NCI-H69 (cell line): ENCODE results near the gene PDE4D.

Source experiments
- DNase-seq: peaks from one replicate; lab custom pipeline; 2025; lab: John Stamatoyannopoulos, UW

Gene PDE4D

GRCh38 chr5:59506285-59506877, 387.1 kb downstream of the PDE4D start:
- DNase-seq: peak; percentile 66

- DNase-seq: no peak
These were observed 389.5 kb downstream of the PDE4D start for GRCh38 chr5:59504043-59504442.

- DNase-seq: peak; percentile 87
These were observed 390.3 kb downstream of the PDE4D start for GRCh38 chr5:59503220-59503619.

- DNase-seq: no peak
These were observed 392.2 kb downstream of the PDE4D start for GRCh38 chr5:59501316-59501715.

GRCh38 chr5:59500014-59500413, 393.5 kb downstream of the PDE4D start:
- no peak for DNase-seq

DNA sequence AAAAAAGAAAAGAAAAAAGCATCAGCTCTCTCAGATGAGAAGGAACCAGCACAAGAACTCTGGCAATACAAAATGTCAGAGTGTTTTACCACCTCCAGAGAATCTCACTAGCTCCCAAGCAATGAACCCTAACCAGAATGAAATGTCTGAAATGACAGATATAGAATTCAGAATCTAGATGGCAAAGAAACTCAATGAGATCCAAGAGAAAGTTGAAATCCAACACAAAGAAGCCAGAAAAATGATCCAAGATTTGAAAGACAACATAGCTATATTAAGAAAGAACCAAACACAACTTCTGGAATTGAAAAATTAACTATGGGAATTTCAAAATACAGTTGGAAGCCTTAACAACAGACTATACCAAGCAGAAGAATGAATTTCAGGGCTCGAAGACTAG, 396.3 kb downstream of the PDE4D start:
- DNase-seq: no peak

DNA sequence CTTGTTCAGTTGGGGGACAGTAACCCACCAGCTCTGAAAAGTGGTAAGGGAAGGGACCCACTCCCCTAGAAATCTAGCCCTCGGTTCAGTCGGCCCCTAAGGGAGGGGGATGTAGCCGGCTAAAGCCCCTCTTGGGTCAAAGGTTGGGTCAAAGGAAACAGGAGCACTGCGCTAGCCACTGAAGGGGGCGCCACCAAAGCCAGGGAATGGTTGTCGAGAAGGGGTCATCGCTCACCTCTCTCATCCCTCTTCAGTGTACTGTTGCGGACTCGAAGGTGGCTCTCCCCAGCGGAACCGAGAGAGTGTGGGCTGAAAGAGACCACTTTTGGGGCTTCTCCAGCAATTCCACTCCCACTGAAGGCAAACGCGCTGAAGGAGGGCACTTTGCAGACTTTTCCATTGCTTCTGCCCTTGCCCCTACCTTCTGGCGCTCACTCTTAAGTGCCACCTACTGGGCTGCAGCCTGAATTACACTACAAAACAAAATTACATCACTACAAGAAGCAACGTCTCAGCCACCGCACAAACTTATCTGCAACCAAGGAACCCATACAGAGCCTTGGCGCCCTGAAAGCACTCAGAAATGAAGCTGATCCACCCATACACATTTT, 396.9 kb downstream of the PDE4D start:
- DNase-seq: no peak

DNA sequence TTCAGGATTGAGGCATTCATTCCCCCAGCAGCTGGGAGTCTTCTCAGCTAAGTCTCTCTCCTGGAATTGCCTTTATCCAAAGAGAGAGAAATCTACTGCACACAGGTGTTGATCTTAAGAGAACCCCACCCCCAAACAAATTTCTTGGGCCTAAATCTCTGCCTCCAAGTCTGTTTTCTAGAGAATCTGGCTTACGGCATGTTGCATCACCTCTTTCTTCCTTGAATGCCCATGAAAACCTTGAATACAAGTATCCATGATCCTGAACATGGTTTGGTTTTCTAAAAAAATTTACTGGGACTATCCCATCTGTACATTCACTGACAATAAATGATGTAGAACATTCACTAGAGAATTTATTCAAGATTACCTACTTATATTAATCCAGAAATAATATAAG, 401.6 kb downstream of the PDE4D start:
- peak; percentile 64 for DNase-seq

DNA sequence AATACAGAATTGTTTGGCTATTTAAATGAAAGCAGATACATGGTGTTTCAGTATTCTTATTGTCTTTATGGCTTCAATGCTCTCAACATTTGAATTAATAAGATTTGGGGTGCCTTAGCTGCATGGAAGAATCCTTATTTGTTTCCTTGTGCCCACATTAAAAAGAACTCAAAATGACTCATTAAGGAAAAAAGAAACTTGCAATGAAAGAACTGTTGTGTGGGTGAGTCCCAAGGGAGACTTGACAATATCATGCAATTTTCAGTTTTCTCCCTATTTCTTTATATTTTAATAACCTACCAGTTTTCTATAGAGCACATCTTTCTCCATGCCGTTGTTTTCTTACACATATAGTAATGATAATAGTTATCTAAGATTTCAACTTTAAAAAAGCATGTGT, 404.0 kb downstream of the PDE4D start:
- no peak for DNase-seq

DNA sequence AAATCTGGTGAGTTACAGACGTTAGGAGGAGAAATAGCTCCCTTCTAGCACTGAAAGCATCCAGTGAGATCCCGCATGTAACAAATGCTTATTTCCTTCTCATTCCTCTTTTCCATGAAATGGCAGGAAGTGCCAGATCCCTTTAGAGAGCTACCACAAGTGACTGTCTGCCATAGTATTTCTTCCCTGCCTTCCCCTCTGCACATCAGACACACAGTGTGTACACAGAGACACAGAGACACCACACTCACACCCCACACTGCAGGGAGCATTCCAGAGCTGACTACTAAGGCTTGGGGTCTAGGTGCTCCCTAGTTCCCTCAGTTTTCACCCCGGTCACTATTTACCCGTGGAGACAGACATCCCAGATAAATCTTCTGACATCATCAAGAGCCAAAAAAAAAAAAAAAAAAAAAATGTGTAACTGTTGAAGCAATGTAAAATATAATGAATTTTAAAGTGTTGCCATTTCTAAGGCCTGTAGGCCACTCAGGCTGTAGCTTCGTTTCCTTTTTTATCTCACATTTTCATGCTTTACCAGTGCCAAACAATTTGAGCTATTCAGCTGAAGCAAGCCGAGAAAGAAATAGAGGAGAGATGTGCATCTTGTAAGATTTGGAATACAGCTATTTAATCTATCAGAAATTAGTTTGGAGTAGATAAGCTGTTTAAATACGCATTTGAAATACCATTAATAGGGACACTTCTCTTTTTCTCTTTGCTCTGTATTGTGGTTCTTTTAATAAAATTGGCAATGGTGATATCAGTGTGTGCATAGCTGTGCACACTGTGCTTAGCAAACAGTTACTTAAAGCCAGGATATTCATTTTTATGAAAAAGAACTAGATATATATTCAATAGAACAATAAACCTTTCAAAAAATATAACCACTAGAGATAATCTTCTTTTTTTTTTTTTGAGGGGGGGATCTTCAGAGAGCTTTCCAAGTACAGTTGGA, 405.5 kb downstream of the PDE4D start:
- DNase-seq: peak; percentile 61

DNA sequence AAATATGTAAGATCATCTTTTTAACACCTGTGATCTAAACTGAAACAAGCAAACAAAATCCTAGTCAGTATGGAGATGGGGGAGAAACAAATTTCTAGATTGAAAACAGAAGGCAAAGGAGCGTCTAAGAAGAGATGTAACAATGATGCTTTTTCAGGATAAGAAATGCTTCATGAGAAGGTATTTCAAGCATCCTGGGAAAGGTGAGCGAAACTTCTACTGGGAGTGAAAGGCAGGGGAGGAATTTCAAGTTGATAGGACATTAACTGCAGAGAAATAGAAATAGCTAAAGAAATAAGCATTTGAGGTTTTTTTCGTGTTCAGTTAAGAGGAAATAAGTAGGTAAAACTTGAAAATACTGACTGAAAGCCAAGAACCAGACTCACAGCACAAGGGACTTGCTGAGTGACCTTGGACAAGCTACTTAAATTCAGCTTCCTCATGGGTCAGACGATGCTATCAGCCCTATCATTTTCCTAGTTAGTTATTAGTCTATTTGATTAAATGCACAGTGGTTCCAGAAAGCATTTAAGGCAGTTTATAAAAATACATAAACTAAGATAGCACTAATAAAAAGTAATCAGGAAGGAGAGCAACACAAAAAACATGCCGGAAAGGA, 406.3 kb downstream of the PDE4D start:
- DNase-seq: no peak

DNA sequence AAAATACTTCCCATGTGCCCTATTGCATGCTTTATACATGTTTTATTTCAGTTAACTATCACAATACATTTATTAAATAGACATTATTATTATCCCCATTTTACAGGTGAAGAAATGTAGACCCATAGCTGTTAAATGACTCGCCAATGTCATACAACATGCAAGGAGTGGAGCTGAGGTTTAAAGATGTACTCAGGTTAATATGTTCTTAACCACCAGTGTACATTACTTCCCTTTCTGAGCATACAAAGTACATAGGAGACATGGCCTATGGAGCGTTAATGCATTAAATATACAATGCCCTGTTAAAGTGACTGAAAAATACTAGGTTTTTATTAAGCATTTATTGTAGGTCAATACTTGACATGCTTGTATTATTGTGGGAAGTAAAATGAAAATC, 407.0 kb downstream of the PDE4D start:
- DNase-seq: no peak

DNA sequence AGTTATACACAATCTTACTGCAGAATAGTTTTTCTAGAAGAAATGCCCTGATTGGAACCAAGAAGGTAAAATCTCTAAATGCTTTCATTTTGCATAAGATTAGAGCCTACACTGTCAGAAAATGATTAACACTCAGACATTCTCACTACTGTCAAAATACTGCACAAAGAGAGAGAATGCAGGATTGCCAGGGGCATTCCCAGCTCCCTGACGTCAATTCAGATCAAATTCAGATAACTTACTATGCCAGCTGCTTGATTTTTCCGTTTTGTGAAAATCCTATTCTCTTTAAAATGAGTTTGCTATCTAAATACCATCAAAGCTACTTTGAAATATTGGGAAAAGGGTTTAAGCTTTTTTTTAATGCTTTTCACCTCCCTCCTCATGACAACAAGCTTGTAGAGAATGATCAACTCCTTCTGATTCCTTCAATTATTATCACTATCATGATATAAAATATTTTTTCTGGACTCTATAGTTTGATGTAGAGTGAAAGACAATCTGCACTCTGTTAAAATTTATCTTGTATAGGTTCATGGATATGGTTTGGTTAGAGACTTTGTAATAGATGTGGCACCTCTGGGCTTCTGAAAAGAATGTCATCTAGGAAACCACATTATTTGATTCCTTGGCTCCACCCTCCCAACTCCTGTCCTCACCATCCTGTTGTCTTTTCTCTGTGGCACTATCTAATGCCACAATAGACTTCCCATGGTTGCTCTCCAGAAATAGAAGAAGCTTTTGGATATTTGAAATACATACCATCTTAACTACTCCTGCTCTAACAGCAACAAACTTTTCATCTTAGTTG, 407.7 kb downstream of the PDE4D start:
- peak; percentile 54 for DNase-seq

GRCh38 chr5:59485107-59485506, 408.4 kb downstream of the PDE4D start:
- DNase-seq: peak; percentile 37

- no peak for DNase-seq
These were observed 408.9 kb downstream of the PDE4D start for GRCh38 chr5:59484618-59485017.

GRCh38 chr5:59483971-59484472, 409.5 kb downstream of the PDE4D start:
- DNase-seq: peak; percentile 46

DNA sequence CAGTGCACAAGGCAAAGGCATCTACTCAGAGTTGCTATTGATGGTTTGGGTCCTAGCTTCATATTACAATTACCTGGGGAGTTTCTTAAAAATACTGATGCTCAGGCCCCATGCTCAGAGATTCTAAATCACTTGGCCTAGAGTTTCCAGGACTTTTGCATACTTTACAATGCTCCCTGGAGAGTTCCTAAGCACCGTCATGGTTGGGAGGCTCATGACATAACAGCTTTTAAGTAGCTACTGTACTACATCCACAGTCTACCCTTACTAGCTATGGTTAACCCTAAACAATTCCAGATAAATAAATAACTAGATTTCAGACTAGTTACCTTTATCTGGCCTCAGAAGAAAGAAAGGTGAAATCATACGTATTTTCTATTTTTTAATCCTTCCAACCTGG, 414.4 kb downstream of the PDE4D start:
- peak; percentile 26 for DNase-seq

DNA sequence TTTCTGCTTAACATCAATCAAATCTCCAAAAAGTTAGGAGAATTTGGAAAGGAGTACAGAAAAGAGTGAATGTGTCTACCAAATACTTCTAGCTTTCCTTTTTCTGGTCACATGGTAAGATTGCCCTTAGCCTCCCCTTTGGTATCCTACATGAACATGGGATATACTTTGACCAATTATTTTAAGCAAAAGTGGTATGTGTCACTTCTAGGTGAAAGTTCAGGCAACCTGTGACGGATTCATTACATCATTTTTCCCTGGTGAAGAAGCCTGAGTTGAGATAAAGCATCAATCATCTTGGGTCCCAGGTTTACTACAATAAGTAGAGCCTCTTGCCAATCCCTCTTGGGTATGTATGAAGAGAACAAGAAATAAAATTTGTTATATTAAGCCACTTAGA, 419.2 kb downstream of the PDE4D start:
- DNase-seq: no peak

DNA sequence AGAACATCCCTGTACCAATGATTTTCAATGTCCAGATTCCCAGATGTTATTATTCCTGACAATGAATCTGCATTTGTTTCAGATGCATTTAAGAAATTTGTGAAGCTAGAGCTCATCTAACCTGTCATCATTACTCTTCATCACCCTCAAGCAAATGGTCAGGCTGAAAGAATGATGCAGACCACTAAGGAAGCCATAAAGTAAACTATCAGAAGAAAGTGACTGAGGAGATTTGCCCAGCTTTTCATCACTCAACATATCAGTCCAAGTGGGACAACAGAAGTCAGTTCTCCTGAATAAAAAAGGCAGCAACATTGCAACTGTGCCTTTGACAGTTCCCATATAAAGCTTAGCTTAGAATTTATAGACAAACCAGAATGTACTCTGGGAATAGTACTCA, 419.9 kb downstream of the PDE4D start:
- no peak for DNase-seq

GRCh38 chr5:59471463-59471862, 422.1 kb downstream of the PDE4D start:
- DNase-seq: no peak

GRCh38 chr5:59467969-59468368, 425.6 kb downstream of the PDE4D start:
- no peak for DNase-seq

- no peak for DNase-seq
These were observed 427.3 kb downstream of the PDE4D start for GRCh38 chr5:59466271-59466670.
